ENCODE measurements around the gene ADCYAP1R1.

Gene ADCYAP1R1

GRCh38 chr7:31051598-31052486 lies at the start of gene ADCYAP1R1:
ADCYAP1R1 (plus strand) TSS chr7:31052308; CDS start chr7:31063265, 10,957 bp downstream.
- no peak within 1 kb of the TSS for H3K4me3 Mint-ChIP-seq

GRCh38 chr7:31003097-31003496 lies 49.0 kb upstream of the ADCYAP1R1 start:
- H3K27ac Mint-ChIP-seq: no peak overlapping the region
- no peaks in the 10 kb centered on the region for H3K4me1 Mint-ChIP-seq (ENCODE audit: low read depth)
- H3K4me3 Mint-ChIP-seq: no peak overlapping the region
- H3K9me3 Mint-ChIP-seq: no peaks in the 10 kb centered on the region
- H3K36me3 Mint-ChIP-seq (ENCODE audit: low read depth): no peaks in the 10 kb centered on the region
- peaks cover 6% of the 10 kb centered on the region for H3K27me3 Mint-ChIP-seq

More at GRCh38 chr7:31051598-31052486, at the start of gene ADCYAP1R1:
- Mint-ChIP-seq H3K27ac (no peak within 1 kb of the TSS), H3K36me3 (ENCODE audit: low read depth) (no peaks in the 10 kb centered on the region), H3K27me3 (peaks cover 30% of the 10 kb centered on the region), H3K4me1 (ENCODE audit: low read depth) (no peaks in the 10 kb centered on the region), H3K9me3 (no peaks in the 10 kb centered on the region)

GRCh38 chr7:31003721-31004120 lies 48.4 kb upstream of the ADCYAP1R1 start:
- Mint-ChIP-seq H3K4me1 (ENCODE audit: low read depth) (no peaks in the 10 kb centered on the region), H3K27ac (no peak overlapping the region), H3K4me3 (no peak overlapping the region), H3K9me3 (no peaks in the 10 kb centered on the region), H3K36me3 (ENCODE audit: low read depth) (no peaks in the 10 kb centered on the region), H3K27me3 (peaks cover 6% of the 10 kb centered on the region)

GRCh38 chr7:31004393-31004792 lies 47.7 kb upstream of the ADCYAP1R1 start:
- Mint-ChIP-seq H3K27me3 (peaks cover 11% of the 10 kb centered on the region), H3K27ac (no peak overlapping the region), H3K4me1 (ENCODE audit: low read depth) (no peaks in the 10 kb centered on the region), H3K4me3 (no peak overlapping the region), H3K36me3 (ENCODE audit: low read depth) (no peaks in the 10 kb centered on the region), H3K9me3 (no peaks in the 10 kb centered on the region)

GRCh38 chr7:31006857-31007256 lies 45.3 kb upstream of the ADCYAP1R1 start:
- Mint-ChIP-seq H3K4me3 (no peak overlapping the region), H3K9me3 (peaks cover 7% of the 10 kb centered on the region), H3K27me3 (peaks cover 16% of the 10 kb centered on the region), H3K36me3 (ENCODE audit: low read depth) (no peaks in the 10 kb centered on the region), H3K27ac (no peak overlapping the region), H3K4me1 (ENCODE audit: low read depth) (no peaks in the 10 kb centered on the region)

- no peak overlapping the region for H3K27ac Mint-ChIP-seq
- no peak overlapping the region for H3K4me3 Mint-ChIP-seq
- peaks cover 7% of the 10 kb centered on the region for H3K9me3 Mint-ChIP-seq
- H3K27me3 Mint-ChIP-seq: peaks cover 16% of the 10 kb centered on the region
- no peaks in the 10 kb centered on the region for H3K36me3 Mint-ChIP-seq (ENCODE audit: low read depth)
- no peaks in the 10 kb centered on the region for H3K4me1 Mint-ChIP-seq (ENCODE audit: low read depth)
Measured at GRCh38 chr7:31007634-31008033, 44.5 kb upstream of the ADCYAP1R1 start.

- no peaks in the 10 kb centered on the region for H3K36me3 Mint-ChIP-seq (ENCODE audit: low read depth)
- no peak overlapping the region for H3K27ac Mint-ChIP-seq
- peaks cover 5% of the 10 kb centered on the region for H3K27me3 Mint-ChIP-seq
- H3K4me3 Mint-ChIP-seq: no peak overlapping the region
- H3K4me1 Mint-ChIP-seq (ENCODE audit: low read depth): no peaks in the 10 kb centered on the region
- peaks cover 7% of the 10 kb centered on the region for H3K9me3 Mint-ChIP-seq
Measured at GRCh38 chr7:31014826-31015225, 37.3 kb upstream of the ADCYAP1R1 start.

- no peaks in the 10 kb centered on the region for H3K36me3 Mint-ChIP-seq (ENCODE audit: low read depth)
- no peak overlapping the region for H3K4me3 Mint-ChIP-seq
- no peaks in the 10 kb centered on the region for H3K4me1 Mint-ChIP-seq (ENCODE audit: low read depth)
- no peak overlapping the region for H3K27ac Mint-ChIP-seq
- no peaks in the 10 kb centered on the region for H3K9me3 Mint-ChIP-seq
- H3K27me3 Mint-ChIP-seq: no peaks in the 10 kb centered on the region
Measured at GRCh38 chr7:31017032-31017675, 35.0 kb upstream of the ADCYAP1R1 start.

- Mint-ChIP-seq H3K36me3 (ENCODE audit: low read depth) (no peaks in the 10 kb centered on the region), H3K27ac (no peak overlapping the region), H3K4me3 (no peak overlapping the region), H3K9me3 (no peaks in the 10 kb centered on the region), H3K4me1 (ENCODE audit: low read depth) (no peaks in the 10 kb centered on the region), H3K27me3 (no peaks in the 10 kb centered on the region)
Measured at GRCh38 chr7:31017721-31018120, 34.4 kb upstream of the ADCYAP1R1 start.

- H3K9me3 Mint-ChIP-seq: peaks cover 3% of the 10 kb centered on the region
- H3K4me3 Mint-ChIP-seq: no peak overlapping the region
- no peak overlapping the region for H3K27ac Mint-ChIP-seq
- peaks cover 14% of the 10 kb centered on the region for H3K4me1 Mint-ChIP-seq (ENCODE audit: low read depth)
- no peaks in the 10 kb centered on the region for H3K27me3 Mint-ChIP-seq
- H3K36me3 Mint-ChIP-seq (ENCODE audit: low read depth): no peaks in the 10 kb centered on the region
Measured at GRCh38 chr7:31019509-31019908, 32.6 kb upstream of the ADCYAP1R1 start.

GRCh38 chr7:31020161-31020560 lies 31.9 kb upstream of the ADCYAP1R1 start:
- Mint-ChIP-seq H3K4me1 (ENCODE audit: low read depth) (peaks cover 18% of the 10 kb centered on the region), H3K27me3 (no peaks in the 10 kb centered on the region), H3K9me3 (peaks cover 3% of the 10 kb centered on the region), H3K27ac (no peak overlapping the region), H3K4me3 (no peak overlapping the region), H3K36me3 (ENCODE audit: low read depth) (no peaks in the 10 kb centered on the region)

- no peaks in the 10 kb centered on the region for H3K27me3 Mint-ChIP-seq
- H3K4me1 Mint-ChIP-seq (ENCODE audit: low read depth): peaks cover 18% of the 10 kb centered on the region
- no peaks in the 10 kb centered on the region for H3K36me3 Mint-ChIP-seq (ENCODE audit: low read depth)
- no peak overlapping the region for H3K27ac Mint-ChIP-seq
- H3K4me3 Mint-ChIP-seq: no peak overlapping the region
- H3K9me3 Mint-ChIP-seq: peaks cover 3% of the 10 kb centered on the region
Measured at GRCh38 chr7:31020652-31021051, 31.5 kb upstream of the ADCYAP1R1 start.

- no peak overlapping the region for H3K27ac Mint-ChIP-seq
- H3K4me3 Mint-ChIP-seq: no peak overlapping the region
- H3K27me3 Mint-ChIP-seq: no peaks in the 10 kb centered on the region
- H3K36me3 Mint-ChIP-seq (ENCODE audit: low read depth): no peaks in the 10 kb centered on the region
- H3K9me3 Mint-ChIP-seq: peaks cover 3% of the 10 kb centered on the region
- peaks cover 18% of the 10 kb centered on the region for H3K4me1 Mint-ChIP-seq (ENCODE audit: low read depth)
Measured at GRCh38 chr7:31022117-31022516, 30.0 kb upstream of the ADCYAP1R1 start.

GRCh38 chr7:31022726-31023125 lies 29.4 kb upstream of the ADCYAP1R1 start:
- peaks cover 18% of the 10 kb centered on the region for H3K4me1 Mint-ChIP-seq (ENCODE audit: low read depth)

GRCh38 chr7:31023877-31024276 lies 28.2 kb upstream of the ADCYAP1R1 start:
- Mint-ChIP-seq H3K27me3 (no peaks in the 10 kb centered on the region), H3K9me3 (peaks cover 3% of the 10 kb centered on the region), H3K36me3 (ENCODE audit: low read depth) (no peaks in the 10 kb centered on the region), H3K27ac (peak overlapping the region; percentile 62), H3K4me3 (no peak overlapping the region), H3K4me1 (ENCODE audit: low read depth) (peaks cover 18% of the 10 kb centered on the region)

More at GRCh38 chr7:31022726-31023125, 29.4 kb upstream of the ADCYAP1R1 start:
- H3K4me3 Mint-ChIP-seq: no peak overlapping the region
- peaks cover 3% of the 10 kb centered on the region for H3K9me3 Mint-ChIP-seq
- no peak overlapping the region for H3K27ac Mint-ChIP-seq
- no peaks in the 10 kb centered on the region for H3K27me3 Mint-ChIP-seq
- H3K36me3 Mint-ChIP-seq (ENCODE audit: low read depth): no peaks in the 10 kb centered on the region

Data from stimulated activated naive CD8-positive, alpha-beta T cell treated with anti-CD3 and anti-CD28 coated beads, Interleukin-15, Interleukin-2, amounts not matched to agents 100 ng/mL and 50 ng/mL, for 24 hours (primary cell).